IPS-NIHi7 (cell line): ENCODE data around the gene STAM.

ENCODE experiments used
- DNase-seq: peaks from one replicate; pipeline ENCODE4 v3.0.0; 2012; ENCODE audit warnings: mixed read lengths; ENCODE audit errors: extremely low spot score

The STAM gene

DNA sequence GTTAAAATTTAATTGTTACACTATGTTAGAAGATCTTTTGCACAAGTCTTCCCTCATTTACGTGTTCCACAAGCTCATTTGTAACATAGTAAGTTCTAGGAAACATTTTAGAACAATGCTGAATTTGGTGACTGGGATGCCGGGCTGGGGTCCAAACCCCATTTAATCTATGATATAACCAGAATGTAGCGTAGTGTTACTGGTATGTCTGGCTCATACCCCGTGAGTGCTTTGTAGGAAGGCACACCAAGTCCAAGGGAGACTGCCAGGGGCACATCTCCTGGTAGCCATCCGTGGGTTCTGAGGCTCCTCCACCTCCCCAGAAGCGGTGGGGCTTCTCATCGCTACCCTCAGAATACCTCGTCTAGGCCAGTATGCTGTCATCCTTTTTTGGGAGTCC, 86.7 kb downstream of the STAM start:
- DNase-seq: no peak

GRCh38 chr10:17731331-17732020, 87.5 kb downstream of the STAM start:
- DNase-seq: no peak

- no peak for DNase-seq
These were observed 89.7 kb downstream of the STAM start for GRCh38 chr10:17733620-17734019.

GRCh38 chr10:17734432-17735080, 90.6 kb downstream of the STAM start:
- no peak for DNase-seq

GRCh38 chr10:17735166-17735941, 91.4 kb downstream of the STAM start:
- no peak for DNase-seq

DNA sequence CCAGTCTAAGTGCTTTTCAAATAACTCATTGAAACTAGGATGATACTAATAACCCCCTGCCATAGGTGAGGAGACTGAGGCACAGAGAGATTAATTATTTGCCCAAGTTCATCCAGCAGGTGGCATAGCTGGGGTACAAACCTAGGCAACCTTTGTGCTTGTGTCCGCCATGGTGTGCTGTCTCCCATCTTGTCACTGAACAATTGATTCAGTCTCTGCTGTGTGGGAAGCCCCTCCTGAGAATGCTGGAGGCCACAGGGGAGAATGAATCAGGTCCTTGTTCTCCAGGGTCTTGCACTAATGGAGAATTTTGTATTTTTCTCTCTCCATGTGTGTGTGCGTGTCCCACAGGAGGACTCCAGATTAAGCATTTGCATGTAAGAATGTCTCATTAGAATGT, 92.3 kb downstream of the STAM start:
- DNase-seq: no peak

DNA sequence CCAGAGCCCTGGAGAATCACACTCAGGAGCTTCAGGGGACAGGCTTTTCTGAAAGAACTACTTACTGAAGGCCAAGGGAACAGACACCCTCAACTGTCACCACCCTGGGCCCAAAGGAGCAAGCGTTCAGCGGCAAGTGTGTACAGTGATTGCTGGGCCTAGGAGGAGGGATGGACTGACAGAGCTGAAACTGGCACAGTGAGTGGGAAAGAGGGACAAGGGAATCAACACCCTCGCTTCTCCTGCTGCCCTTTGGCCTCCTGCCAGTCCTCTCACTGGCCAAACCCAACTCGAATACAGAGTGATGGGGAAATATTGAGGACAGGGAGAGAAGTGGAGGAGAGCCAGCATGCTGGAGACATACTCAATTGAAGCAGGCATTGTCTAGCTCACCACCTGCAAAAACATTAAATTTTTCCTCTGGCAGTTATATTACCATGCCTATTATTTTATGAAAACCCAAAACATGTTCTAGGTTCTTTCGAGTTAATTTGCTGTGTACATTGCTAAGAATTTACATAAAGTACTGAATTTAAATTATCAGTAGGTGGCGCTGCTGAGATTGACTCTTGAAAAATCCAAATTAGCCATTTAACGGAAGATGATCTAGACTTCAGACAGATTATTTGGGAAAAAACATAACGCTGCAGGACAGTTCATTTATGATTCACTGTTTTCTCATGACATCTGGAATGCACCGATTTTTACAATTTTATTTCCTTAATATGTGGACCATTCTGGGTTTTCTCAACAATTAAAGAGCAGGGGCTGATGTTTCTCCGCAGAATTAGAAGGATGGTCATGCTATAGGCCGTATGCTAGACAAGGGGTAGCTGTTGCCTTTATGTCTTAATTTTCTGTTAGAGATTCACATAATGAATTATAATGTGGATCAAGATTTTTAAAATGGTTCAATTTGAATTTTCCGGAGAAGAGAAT, 93.3 kb downstream of the STAM start:
- DNase-seq: no peak

- no peak for DNase-seq
These were observed 96.7 kb downstream of the STAM start for GRCh38 chr10:17740668-17741067.

DNA sequence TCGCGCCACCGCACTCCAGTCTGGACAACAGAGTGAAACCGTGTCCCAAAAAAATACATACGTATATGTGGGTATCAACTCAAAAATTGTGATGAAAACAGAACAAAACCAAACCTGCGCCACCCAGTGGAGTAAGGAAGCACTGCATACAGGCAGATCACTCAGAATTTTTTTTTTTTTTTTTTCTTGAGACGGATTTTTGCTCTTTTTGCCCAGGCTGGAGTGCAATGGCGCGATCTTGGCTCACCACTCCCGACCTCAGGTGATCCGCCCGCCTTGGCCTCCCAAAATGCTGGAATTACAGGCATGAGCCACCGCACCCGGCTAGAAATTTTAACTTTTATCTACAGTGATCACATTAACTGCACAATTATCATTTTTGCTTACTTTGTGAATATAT, 99.0 kb downstream of the STAM start:
- DNase-seq: peak; percentile 56

DNA sequence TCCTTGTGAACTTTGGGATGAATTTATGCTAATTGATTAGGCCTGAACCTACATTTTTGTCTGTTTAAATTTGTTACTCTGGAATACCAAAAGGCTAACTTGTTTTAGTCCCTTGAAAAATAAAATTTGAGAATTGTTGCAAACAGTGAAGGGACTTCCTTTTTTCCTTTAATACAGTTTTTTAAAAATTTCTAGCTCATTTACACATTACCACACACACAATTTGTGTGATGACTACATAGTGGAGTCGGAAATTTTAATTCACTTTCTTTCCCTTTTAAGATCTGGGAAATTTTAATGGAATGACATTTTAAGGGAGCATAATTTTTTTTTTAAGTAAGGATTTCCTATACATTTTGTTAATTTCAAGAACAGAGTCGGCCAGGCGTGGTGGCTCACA, 99.5 kb downstream of the STAM start:
- no peak for DNase-seq

GRCh38 chr10:17744341-17744861, 100.5 kb downstream of the STAM start:
- no peak for DNase-seq

DNA sequence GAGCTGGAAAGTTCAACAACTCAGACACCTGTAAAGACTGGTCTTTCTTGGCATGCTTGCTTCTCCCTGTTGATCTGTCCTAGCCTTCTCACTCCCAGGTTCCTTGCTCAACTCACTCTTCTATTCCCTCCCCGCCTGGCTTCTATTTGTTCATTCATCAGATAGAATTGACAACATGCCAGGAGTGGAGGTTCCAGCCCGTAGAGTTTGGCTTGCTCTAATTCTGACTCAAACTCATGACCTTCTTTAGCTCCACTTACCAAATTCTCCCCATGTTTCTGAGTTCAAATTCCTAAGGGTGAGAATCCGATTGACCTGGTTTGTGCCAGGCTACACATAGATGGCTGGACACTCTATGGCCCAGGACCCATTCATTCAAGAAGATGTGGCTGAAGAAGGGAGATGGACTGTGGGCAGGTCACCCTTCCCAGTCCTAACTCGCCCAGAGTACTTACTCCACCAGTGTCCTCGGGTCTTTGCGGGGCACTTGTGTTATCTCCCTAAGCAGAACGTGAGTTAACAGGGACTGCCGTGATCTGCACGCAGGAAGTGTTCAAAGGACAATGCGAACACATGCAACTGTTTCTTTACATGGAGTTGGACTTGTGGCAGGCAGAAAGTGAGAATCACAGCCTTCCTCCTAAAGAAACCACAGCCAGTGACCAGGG, 104.1 kb downstream of the STAM start:
- no peak for DNase-seq

GRCh38 chr10:17749890-17750289, 105.9 kb downstream of the STAM start:
- DNase-seq: no peak

GRCh38 chr10:17751781-17752445, 108.0 kb downstream of the STAM start, which contains the start of gene TMEM236:
Gene TMEM236, plus strand, starts transcription at chr10:17752201. Its CDS starts 95 bp downstream, at chr10:17752296.
- DNase-seq: no peak

- no peak for DNase-seq
These were observed 112.7 kb downstream of the STAM start for GRCh38 chr10:17756557-17757217.

DNA sequence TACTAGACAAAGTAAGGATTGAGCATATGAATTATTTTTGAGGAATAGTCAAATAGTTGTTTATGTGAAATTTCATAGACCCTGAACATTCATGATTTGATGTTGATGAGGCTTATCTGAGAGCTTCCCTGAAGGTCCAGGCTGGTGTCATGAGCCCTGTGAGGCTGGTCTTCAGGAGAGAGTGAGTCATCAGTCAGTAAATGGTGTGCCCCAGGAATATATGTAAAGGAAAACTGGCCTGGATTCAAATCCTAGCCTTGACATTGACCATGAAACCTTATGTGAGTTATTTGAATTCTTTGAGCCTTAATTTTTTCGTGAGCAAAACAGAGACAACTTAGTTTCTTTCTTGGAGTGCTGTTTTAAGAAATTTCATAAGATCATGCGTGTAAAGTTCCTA, 114.2 kb downstream of the STAM start:
- no peak for DNase-seq

GRCh38 chr10:17758896-17759295, 114.9 kb downstream of the STAM start:
- DNase-seq: no peak

- peak; percentile 35 for DNase-seq
These were observed 120.2 kb downstream of the STAM start for GRCh38 chr10:17764142-17764541.

- no peak for DNase-seq
These were observed 121.7 kb downstream of the STAM start for GRCh38 chr10:17765602-17766001.
